ENCODE data around the gene SRD5A3.
A peak's percentile ranks its signal among the peaks of the same experiment; 100 is the strongest.

Gene SRD5A3

DNA sequence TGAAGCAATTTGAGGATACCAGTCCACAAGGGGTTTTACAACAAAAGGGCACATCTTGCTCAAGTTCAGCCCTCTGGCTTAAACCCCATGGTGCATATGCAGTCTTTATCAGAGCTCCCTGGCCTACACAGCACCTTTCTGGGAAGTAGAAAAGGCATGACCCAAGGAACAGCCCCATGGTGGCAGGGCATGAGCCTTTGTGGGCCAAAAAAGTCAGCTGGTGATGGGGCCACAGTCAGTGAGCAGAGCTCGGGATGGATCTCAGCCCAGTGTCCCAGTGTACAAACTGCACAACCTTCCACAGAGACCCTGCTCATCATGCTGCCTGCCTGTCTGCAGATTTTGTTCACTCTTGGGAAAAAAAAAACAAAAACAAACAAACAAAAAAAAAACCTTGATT lies 27.4 kb downstream of the SRD5A3 start:
- no peak for DNase-seq (ENCODE audit: low spot score)
- no peak overlapping the region for H3K27ac Mint-ChIP-seq
- H3K4me3 Mint-ChIP-seq = no peak overlapping the region
- peaks cover 6% of the 10 kb centered on the region for H3K36me3 Mint-ChIP-seq (ENCODE audit: low read depth)
- H3K4me1 Mint-ChIP-seq (ENCODE audit: low read depth) = no peaks in the 10 kb centered on the region
- H3K9me3 Mint-ChIP-seq = no peaks in the 10 kb centered on the region
- H3K27me3 Mint-ChIP-seq (ENCODE audit: low read depth) = no peaks in the 10 kb centered on the region

DNA sequence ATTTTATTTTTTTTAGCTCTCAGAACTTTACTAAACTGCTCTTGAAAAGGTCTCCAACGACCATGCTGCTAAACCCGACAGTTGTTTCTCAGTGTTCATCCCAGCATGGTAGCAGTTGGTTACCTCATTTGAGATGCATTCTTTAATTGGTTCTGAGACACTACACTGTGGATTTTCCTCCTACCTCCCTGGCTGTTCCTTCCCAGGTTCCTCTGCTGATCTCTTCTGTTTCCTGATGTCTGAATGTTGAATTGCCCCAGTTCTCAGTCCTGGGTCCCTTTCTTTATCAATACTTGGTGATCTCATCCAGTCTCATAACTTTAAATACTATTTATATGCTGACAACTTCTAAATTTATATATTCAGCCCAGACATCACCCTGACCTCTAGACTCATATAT lies 30.7 kb downstream of the SRD5A3 start:
- no peak for DNase-seq (ENCODE audit: low spot score)
- H3K27me3 Mint-ChIP-seq (ENCODE audit: low read depth) = no peaks in the 10 kb centered on the region
- H3K9me3 Mint-ChIP-seq = no peaks in the 10 kb centered on the region
- no peak overlapping the region for H3K27ac Mint-ChIP-seq
- no peak overlapping the region for H3K4me3 Mint-ChIP-seq
- no peaks in the 10 kb centered on the region for H3K36me3 Mint-ChIP-seq (ENCODE audit: low read depth)
- no peaks in the 10 kb centered on the region for H3K4me1 Mint-ChIP-seq (ENCODE audit: low read depth)

DNA sequence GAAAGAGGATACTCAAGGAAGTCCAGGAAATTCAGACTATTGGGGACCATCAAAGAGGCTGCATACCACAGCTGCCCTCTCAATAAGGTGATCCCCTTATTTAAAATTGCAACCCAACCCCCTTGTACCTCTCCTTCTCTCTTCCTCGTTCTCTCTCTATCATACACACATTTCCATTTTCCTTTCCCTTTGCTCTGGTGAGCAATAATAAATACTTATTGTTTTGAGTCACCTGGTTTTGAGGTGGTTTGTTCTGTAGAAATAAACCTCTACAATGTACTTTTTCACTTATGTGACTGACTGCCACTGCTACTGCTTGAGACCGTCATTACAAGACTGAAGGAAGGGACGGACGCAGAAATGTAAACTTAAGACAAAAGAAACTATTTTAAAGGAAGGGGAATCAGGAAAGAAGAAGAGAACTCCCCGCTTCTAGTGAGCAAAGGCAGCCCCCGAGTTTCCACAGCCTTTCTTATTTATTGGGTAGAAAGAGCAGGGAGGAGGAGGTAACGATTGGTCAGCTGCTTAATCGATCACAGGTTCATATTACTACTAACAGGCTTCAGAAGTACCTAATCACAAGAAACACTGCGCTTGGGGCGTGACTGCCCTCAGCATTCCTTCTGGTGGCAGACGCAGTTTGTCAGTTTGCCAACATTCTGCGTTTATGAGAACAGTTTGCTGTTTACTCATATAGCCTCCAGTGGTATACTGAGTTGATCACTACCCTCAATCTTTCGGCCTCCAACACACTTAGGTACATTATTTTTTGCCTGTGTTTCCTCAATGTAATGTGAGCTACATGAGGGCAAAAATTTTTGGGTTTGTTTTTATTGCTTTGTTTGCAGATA lies 32.8 kb downstream of the SRD5A3 start:
- peaks cover 6% of the 10 kb centered on the region for H3K4me1 Mint-ChIP-seq (ENCODE audit: low read depth)
- H3K9me3 Mint-ChIP-seq = no peaks in the 10 kb centered on the region
- H3K27me3 Mint-ChIP-seq (ENCODE audit: low read depth) = no peaks in the 10 kb centered on the region
- DNase-seq (ENCODE audit: low spot score) = no peak
- H3K27ac Mint-ChIP-seq = no peak overlapping the region
- H3K4me3 Mint-ChIP-seq = no peak overlapping the region
- no peaks in the 10 kb centered on the region for H3K36me3 Mint-ChIP-seq (ENCODE audit: low read depth)

DNA sequence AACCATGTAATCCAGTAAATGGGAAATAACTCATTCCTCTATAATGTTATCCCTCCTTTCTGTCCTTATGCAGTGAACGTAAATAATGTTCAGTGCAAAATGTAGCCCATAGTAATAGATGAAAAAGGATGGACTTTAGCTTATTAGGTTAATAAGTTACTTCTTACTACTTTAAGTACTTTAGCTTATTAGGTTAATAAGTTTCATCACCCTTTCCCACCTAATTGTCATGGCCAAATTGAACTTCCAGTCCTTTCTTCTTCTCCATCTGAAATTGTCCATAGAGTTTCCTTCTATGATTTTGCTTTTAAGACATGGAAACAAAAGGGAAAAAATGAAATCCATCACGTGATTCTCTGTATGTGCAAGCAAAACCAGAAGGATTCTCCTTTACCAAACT lies 34.5 kb downstream of the SRD5A3 start:
- H3K9me3 Mint-ChIP-seq = no peaks in the 10 kb centered on the region
- H3K4me1 Mint-ChIP-seq (ENCODE audit: low read depth) = peaks cover 10% of the 10 kb centered on the region
- H3K27ac Mint-ChIP-seq = no peak overlapping the region
- DNase-seq (ENCODE audit: low spot score) = no peak
- no peaks in the 10 kb centered on the region for H3K27me3 Mint-ChIP-seq (ENCODE audit: low read depth)
- no peak overlapping the region for H3K4me3 Mint-ChIP-seq
- H3K36me3 Mint-ChIP-seq (ENCODE audit: low read depth) = no peaks in the 10 kb centered on the region

DNA sequence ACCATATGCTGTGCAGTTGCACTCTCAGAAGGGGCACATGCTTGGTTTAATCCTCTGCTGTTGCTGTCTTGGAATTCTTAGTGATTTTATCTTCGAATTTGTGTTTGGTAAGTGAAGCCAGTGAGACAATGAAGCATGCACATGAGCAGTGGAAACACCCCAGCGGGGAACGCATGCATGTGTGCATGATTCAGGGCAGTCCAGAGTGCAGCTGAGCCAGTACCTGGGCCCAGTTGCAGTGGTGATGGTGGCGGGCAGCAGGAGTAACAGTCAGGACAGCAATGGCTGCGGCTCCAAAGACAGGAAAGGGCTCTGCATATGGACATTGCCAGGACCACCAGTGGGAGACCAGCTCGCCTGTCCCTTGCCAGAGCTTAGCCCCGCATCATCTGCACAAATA lies 35.5 kb downstream of the SRD5A3 start:
- no peaks in the 10 kb centered on the region for H3K27me3 Mint-ChIP-seq (ENCODE audit: low read depth)
- H3K9me3 Mint-ChIP-seq = no peaks in the 10 kb centered on the region
- no peak for DNase-seq (ENCODE audit: low spot score)
- H3K4me1 Mint-ChIP-seq (ENCODE audit: low read depth) = peaks cover 17% of the 10 kb centered on the region
- no peak overlapping the region for H3K4me3 Mint-ChIP-seq
- no peak overlapping the region for H3K27ac Mint-ChIP-seq
- H3K36me3 Mint-ChIP-seq (ENCODE audit: low read depth) = no peaks in the 10 kb centered on the region

DNA sequence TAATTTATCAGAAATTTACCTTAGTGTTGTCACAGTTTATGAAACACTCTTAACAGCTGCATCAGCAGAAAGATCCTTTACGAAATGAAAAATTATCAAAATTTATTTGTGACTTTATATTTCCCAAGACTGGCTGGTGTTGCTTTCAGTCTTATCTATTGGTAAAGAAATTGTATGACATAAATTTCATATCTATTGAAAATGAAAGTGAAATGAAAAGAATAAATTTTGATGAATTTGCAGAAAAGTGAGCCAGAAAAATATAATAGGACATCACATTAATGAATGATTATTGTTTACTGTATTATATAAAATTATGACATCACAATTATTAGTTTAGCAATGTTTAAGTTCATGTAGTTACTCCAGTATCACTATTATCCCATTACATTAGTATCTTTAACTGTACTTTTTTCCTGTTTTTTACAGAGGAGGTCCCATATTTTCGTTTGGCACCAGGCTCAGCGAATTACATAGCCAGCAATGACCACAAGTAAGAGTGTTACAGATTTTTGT lies 36.5 kb downstream of the SRD5A3 start:
- no peaks in the 10 kb centered on the region for H3K27me3 Mint-ChIP-seq (ENCODE audit: low read depth)
- H3K36me3 Mint-ChIP-seq (ENCODE audit: low read depth) = no peaks in the 10 kb centered on the region
- H3K4me3 Mint-ChIP-seq = no peak overlapping the region
- H3K9me3 Mint-ChIP-seq = no peaks in the 10 kb centered on the region
- H3K4me1 Mint-ChIP-seq (ENCODE audit: low read depth) = peaks cover 19% of the 10 kb centered on the region
- H3K27ac Mint-ChIP-seq = no peak overlapping the region
- DNase-seq (ENCODE audit: low spot score) = no peak

DNA sequence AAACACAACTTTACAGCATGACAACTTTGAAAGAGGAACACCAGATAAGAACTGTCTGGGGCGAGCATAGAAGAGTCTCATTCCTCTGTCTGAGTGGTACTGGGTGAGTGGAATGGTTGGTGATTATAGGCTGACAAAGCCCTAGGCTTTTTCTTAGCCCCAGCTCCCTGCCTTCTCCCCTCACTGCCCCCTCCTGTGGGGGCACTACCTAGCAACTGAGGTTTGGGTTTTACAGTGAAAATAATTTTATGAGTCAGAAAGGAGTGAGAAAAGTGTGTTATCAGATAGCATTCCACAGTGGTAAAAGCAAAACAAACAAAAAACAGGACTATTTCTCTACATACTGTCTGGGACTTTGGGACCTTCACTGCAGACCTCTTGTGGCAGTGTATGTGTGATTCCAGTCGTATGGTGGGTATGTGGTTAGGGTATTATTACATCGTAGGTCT lies 39.2 kb downstream of the SRD5A3 start:
- H3K4me3 Mint-ChIP-seq = no peak overlapping the region
- H3K27me3 Mint-ChIP-seq (ENCODE audit: low read depth) = no peaks in the 10 kb centered on the region
- peaks cover 19% of the 10 kb centered on the region for H3K4me1 Mint-ChIP-seq (ENCODE audit: low read depth)

DNA sequence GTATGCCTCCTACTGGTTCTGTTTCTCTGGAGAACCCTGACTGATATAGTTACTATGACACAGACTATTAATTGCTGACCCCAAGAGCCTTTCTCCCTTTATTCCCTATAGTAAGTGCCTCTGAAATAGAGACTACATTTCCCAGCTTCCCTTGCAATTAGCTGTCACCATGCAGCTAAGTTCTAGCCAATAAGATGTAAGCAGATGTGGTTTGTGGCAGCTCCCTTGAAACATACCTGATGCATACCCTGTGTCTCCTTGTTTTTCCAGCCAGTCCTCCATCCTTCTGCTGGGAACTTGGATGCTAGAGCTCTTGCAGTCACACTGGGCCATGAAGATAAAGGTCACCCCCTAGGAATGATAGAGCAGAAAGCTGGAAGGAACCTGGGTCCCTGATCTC lies 40.0 kb downstream of the SRD5A3 start:
- H3K27ac Mint-ChIP-seq = no peak overlapping the region

More for the DNA sequence above, 39.2 kb downstream of the SRD5A3 start:
- Mint-ChIP-seq H3K36me3 (ENCODE audit: low read depth) (no peaks in the 10 kb centered on the region), H3K27ac (no peak overlapping the region), H3K9me3 (no peaks in the 10 kb centered on the region)
- no peak for DNase-seq (ENCODE audit: low spot score)

DNA sequence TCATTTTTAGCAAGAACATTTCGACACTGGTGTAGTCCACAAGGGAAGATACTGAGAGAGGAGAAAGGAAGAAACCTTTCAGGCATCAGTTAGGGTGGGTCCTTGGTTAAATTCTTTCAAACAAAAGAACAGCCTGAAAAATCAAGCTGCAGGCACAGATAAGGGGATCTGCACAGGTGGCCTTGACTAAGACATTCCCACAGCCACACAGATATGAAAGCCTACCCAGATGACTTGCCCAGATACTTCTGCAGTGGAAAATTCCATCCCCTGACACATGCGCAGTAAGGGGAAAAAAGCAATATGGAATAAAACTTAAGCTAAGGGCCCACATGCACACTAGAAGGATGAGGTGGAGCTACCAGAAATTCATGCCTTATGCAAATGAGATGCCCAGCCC lies 40.8 kb downstream of the SRD5A3 start:
- Mint-ChIP-seq H3K4me1 (ENCODE audit: low read depth) (peaks cover 18% of the 10 kb centered on the region), H3K4me3 (no peak overlapping the region), H3K27me3 (ENCODE audit: low read depth) (no peaks in the 10 kb centered on the region), H3K9me3 (no peaks in the 10 kb centered on the region), H3K36me3 (ENCODE audit: low read depth) (no peaks in the 10 kb centered on the region), H3K27ac (no peak overlapping the region)
- DNase-seq (ENCODE audit: low spot score) = no peak

More for the DNA sequence above, 40.0 kb downstream of the SRD5A3 start:
- no peak for DNase-seq (ENCODE audit: low spot score)
- Mint-ChIP-seq H3K27me3 (ENCODE audit: low read depth) (no peaks in the 10 kb centered on the region), H3K36me3 (ENCODE audit: low read depth) (no peaks in the 10 kb centered on the region), H3K9me3 (no peaks in the 10 kb centered on the region), H3K4me1 (ENCODE audit: low read depth) (peaks cover 19% of the 10 kb centered on the region), H3K4me3 (no peak overlapping the region)

DNA sequence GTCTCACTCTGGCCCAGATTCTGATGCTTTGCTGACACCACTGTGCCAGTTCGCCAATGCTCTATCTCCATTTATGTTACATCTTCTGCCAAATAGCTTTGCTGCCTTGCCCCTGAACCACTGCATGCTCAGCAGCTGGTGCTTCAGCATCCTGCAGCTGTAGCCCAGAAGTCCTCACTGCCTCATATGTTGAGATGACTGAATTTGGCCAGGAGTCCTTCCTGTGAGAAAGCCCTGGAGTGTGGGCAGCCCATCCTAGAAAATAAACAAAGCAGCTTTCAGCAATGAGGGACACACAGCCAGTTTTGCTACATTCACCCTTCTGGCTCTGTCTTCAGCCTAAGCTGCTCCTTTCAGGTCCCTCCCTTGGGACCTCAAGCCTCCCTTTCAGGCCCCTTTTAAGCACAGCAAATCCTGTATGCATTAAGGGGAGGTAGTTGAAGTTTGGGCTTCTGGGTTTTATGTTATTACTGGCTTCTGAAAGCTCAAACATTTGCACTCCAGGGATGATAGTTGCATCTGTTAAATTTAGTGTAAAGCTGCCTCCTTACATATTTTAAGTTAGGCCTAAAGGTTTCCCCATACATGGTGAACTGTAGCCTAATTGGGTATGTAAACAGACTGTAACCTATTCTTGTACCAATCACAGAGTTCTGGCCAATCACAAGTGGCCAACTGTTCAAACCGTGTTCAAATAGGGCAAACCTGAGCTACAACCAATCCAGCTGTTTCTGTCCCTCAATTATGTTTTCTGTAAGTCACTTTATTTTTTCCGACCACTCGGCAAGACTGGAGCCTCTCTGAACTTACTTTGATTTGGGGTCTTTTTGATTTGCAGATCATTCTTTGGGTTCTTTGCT lies 47.6 kb downstream of the SRD5A3 start:
- peak overlapping the region; percentile 50 for H3K4me3 Mint-ChIP-seq
- H3K4me1 Mint-ChIP-seq (ENCODE audit: low read depth) = peaks cover 25% of the 10 kb centered on the region
- no peaks in the 10 kb centered on the region for H3K27me3 Mint-ChIP-seq (ENCODE audit: low read depth)
- no peaks in the 10 kb centered on the region for H3K9me3 Mint-ChIP-seq
- H3K36me3 Mint-ChIP-seq (ENCODE audit: low read depth) = peaks cover 16% of the 10 kb centered on the region
- no peak for DNase-seq (ENCODE audit: low spot score)
- no peak overlapping the region for H3K27ac Mint-ChIP-seq

DNA sequence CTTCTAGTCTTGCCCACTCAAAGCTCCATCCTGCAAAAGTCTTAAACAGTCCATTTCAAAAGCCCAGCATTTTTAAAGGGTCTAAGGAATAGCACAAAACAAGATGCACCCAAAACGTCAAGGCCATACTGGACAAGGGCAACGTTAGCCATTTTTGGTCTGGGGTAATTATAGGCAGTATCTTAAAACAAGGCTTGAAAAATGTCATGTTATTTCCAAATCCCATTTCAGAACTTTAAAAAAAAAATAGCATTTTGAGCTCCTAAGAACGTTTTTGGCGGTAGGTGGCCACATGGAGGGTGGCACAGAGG lies 49.1 kb downstream of the SRD5A3 start:
- Mint-ChIP-seq H3K4me3 (peak overlapping the region; percentile 100), H3K27me3 (ENCODE audit: low read depth) (no peaks in the 10 kb centered on the region), H3K9me3 (no peaks in the 10 kb centered on the region), H3K36me3 (ENCODE audit: low read depth) (peaks cover 20% of the 10 kb centered on the region), H3K27ac (peak overlapping the region; percentile 100), H3K4me1 (ENCODE audit: low read depth) (peaks cover 32% of the 10 kb centered on the region)
- DNase-seq (ENCODE audit: low spot score) = no peak

DNA sequence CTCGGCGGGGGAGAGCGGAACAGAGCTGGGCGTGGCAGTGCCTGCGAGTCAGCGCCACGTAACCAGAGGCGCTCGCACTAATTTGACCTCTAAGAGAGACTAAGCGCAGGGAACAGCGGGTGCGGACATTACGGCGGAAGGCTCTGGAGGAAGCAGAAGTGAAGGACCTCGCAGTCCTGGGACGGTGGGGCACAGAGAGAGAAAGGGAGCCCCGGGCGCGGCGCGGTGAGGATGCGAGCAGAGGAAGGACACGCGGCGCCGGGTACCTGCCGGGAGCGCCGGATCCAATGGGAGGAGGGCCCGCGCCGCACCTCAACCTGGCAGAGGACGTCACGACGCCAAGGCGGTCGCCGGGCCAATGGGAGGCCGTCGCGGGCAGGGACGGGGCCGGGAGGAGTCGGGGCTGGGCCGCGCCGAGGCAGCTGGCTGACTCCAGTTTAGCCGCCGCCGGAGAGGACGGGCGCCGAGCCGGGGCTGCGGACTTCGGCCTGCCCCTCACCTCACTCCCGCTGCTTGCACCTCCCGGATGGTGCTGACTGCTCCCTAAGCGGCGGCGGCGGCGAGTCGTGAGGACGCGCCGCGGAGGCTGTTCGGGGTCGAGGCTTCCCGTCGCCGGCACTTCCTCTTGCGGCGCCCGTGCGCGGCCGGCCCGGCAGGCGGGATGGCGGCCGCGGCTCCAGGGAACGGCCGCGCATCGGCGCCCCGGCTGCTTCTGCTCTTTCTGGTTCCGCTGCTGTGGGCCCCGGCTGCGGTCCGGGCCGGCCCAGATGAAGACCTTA lies 49.7 kb downstream of the SRD5A3 start, which contains the start of gene TMEM165:
Gene TMEM165 (plus strand): TSS at position 429 of the 779 bp plus-strand sequence. CDS start 233 bp downstream, at position 662.
- peak; percentile 92 for DNase-seq (ENCODE audit: low spot score)
- Mint-ChIP-seq H3K4me3 (peak within 1 kb of the TSS; percentile 100), H3K27me3 (ENCODE audit: low read depth) (no peaks in the 10 kb centered on the region), H3K27ac (peak within 1 kb of the TSS; percentile 100), H3K36me3 (ENCODE audit: low read depth) (peaks cover 23% of the 10 kb centered on the region), H3K4me1 (ENCODE audit: low read depth) (peaks cover 32% of the 10 kb centered on the region), H3K9me3 (no peaks in the 10 kb centered on the region)

DNA sequence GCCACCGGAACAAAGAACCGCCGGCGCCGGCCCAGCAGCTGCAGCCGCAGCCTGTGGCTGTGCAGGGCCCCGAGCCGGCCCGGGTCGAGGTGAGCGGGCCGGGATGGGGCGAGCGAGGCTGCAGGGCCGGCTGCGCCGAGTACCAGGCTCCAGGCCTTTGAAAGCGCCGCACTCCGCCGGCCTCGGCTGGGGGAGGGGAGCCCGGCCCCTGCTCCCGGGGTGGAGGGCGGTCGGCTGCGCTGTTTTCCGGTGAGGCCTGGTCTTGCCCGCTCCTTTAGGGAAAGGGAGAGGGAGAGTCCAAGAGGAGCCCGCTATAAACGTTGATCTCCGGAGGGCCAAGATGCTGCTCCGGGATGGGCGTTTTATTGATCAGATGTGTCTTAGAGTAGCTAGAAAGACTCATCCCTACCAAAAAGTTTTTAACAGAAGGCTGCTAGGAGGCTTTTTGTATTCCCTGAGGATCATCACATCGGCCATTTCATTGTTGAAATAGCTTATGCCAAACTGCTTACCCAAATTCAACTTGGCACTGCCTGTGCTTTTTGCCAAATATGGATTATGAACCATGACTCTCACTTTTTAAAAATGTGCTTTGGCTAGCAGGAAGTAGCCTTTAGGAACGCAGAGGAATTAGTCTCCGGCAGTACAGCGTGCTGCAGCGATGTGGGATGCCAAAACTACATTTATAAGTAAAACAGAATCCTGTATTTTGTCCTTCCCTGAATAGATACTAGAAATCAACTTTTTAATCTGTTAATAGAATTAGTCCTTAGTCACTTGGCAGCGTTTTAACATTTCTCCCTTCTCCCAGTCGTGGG lies 50.5 kb downstream of the SRD5A3 start:
- DNase-seq (ENCODE audit: low spot score) = peak; percentile 23
- Mint-ChIP-seq H3K27me3 (ENCODE audit: low read depth) (no peaks in the 10 kb centered on the region), H3K36me3 (ENCODE audit: low read depth) (peaks cover 24% of the 10 kb centered on the region), H3K4me3 (peak overlapping the region; percentile 100), H3K9me3 (no peaks in the 10 kb centered on the region), H3K4me1 (ENCODE audit: low read depth) (peaks cover 35% of the 10 kb centered on the region), H3K27ac (peak overlapping the region; percentile 88)

Measured in T-helper 2 cell treated with Interferon-gamma antibody and Interleukin-4, amounts not matched to agents 5 μg/mL and 100 μg/mL, for 36 hours (primary cell).